Ectodermal cell (in vitro differentiated cells): ENCODE measurements around the gene SC5D.

ENCODE experiments used
- H3K27ac ChIP-seq: 2 replicates; pipeline ENCODE4 v1.7.0; 2013; ENCODE audit warnings: mild to moderate bottlenecking, low read depth, low read length; ENCODE audit not compliant: insufficient read depth, poor library complexity, severe bottlenecking
- H3K27me3 ChIP-seq: 2 replicates; pipeline ENCODE4 v1.7.0; 2013; ENCODE audit warnings: mild to moderate bottlenecking, low read length; ENCODE audit not compliant: insufficient read depth, control insufficient read depth, poor library complexity, severe bottlenecking
- H3K36me3 ChIP-seq: one replicate; pipeline ENCODE4 v1.7.0; 2013; ENCODE audit warnings: low read length; ENCODE audit not compliant: control insufficient read depth, insufficient read depth
- H3K4me1 ChIP-seq: one replicate; pipeline ENCODE4 v1.7.0; 2013; ENCODE audit warnings: low read length; ENCODE audit not compliant: control insufficient read depth, insufficient read depth
- H3K4me3 ChIP-seq: 2 replicates; pipeline ENCODE4 v1.7.0; 2013; ENCODE audit warnings: low read depth, low read length, control low read depth; ENCODE audit not compliant: insufficient read depth
- H3K9me3 ChIP-seq: 2 replicates; pipeline ENCODE4 v1.7.0; 2013; ENCODE audit warnings: mild to moderate bottlenecking, low read length, moderate library complexity; ENCODE audit not compliant: control insufficient read depth
- WGBS, 2 experiments: methylation state at CpG; one replicate each; pipeline ENCODE4 v1.1.7; 2013; ENCODE audit warnings: missing lambda C conversion rate in 2 of 2; 5-methylcytosine and 5-hydroxymethylcytosine counted together

Gene SC5D

DNA sequence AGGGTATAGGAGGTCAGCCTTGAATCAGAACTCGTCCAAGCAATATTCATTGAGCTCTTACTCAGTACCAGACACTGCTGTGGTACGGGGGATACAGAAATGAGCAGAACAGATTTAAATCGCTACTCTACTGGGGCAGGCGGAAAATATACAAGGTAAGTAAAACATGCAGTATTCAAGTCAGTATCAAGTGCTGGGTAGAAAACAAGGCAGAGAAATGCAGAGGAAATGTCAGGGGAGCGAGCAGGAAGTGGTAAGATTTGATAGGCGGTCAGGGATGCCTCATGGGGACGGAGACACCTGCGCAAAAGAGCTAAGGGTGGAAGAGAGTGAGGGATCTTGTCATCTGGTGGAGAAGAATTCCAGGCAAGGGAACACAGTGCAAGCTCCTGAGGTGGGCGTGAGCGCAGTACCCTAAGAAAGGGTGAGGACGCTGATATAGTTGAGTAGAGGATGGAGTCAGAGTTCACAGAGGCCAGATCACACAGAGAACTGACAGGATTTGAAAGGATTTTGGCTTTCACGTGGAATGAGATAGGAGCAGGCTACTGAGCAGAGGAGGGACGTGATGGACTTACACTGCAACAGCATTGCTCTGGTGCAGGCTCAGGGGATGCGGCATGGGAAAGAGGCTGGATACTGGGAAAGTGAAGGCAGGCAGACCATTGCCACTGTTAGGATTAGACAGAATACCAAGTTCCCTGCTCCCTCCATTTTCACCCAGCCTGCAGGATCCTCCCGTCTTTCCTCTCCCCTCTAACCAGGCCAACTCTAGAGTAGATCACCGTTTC is 35.8 kb downstream of the SC5D start:
- no peaks in the 10 kb centered on the region for H3K9me3 ChIP-seq
- no peaks in the 10 kb centered on the region for H3K27me3 ChIP-seq
- no peaks in the 10 kb centered on the region for H3K4me1 ChIP-seq
- WGBS, 2 experiments: 91% methylated on average over 16 of the region's 16 CpGs
- H3K36me3 ChIP-seq: no peaks in the 10 kb centered on the region
- no peak overlapping the region for H3K4me3 ChIP-seq
- H3K27ac ChIP-seq: no peak overlapping the region

DNA sequence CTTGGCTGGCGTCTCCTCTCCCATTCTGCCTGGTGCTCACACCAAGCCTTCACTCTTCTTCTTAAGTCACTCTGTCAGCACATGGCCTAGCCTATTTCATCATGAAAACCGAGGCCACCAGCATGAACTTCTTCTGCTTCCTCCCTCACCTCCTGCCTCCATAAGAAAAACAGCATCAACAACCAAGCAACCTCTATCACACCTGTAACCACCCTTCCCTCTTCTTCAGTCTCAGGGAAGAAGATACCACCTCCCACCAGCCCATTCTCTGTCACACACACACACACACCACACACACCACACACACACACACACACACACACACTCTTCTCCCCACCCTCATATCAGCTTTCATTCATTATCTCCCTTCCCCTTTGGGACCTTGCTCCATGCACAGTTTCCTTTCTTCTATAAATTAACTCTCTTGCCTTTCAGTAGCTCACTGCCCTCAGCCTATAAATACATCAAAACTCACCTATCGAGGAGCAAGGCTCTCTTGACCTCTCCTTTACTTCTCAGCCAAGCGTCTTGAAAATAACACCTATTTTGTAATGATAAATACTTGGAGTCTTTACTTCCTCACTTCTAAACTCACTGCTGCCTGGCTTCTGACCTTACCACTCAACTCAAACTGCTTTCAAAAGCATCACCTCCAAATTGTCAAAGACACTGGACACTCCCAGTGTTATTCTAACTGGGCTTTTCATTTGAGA is 36.6 kb downstream of the SC5D start:
- Histone ChIP-seq H3K27me3 (no peaks in the 10 kb centered on the region), H3K4me3 (no peak overlapping the region), H3K9me3 (no peaks in the 10 kb centered on the region), H3K27ac (no peak overlapping the region), H3K4me1 (no peaks in the 10 kb centered on the region), H3K36me3 (no peaks in the 10 kb centered on the region)
- 74 to 92% methylated on average over 4 of the region's 4 CpGs for WGBS, 2 experiments

DNA sequence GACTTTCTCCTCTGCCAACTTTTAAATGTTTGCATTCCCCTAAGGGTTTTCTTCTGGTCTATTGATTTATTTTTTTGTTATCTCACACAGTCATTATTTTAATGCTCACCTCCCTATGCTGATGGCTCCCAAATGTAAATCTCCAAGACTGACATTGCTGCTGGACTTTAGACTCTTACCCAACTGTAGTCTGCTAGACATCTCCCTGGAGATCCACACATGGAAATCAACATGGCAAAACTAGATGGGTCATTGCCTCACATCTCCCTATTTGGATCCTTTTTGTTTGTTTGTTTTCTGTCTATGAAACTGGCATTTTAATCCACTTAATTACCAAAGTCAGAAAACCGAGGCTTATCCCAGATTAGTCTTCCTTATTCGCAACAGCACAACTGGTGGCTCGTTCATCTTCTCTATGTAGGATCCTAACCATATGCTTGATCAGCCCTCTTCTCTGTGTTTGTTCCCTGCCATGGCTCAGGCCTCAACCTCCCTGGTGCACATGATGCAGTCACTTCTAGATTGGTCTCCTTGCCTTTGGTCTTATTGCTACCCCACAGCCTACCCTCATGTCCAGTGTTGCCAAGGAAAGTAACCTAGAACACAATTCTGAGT is 37.3 kb downstream of the SC5D start:
- Histone ChIP-seq H3K4me3 (no peak overlapping the region), H3K36me3 (no peaks in the 10 kb centered on the region), H3K9me3 (no peaks in the 10 kb centered on the region), H3K4me1 (no peaks in the 10 kb centered on the region), H3K27ac (no peak overlapping the region), H3K27me3 (no peaks in the 10 kb centered on the region)
- 88 to 92% methylated on average over 3 of the region's 3 CpGs for WGBS, 2 experiments

DNA sequence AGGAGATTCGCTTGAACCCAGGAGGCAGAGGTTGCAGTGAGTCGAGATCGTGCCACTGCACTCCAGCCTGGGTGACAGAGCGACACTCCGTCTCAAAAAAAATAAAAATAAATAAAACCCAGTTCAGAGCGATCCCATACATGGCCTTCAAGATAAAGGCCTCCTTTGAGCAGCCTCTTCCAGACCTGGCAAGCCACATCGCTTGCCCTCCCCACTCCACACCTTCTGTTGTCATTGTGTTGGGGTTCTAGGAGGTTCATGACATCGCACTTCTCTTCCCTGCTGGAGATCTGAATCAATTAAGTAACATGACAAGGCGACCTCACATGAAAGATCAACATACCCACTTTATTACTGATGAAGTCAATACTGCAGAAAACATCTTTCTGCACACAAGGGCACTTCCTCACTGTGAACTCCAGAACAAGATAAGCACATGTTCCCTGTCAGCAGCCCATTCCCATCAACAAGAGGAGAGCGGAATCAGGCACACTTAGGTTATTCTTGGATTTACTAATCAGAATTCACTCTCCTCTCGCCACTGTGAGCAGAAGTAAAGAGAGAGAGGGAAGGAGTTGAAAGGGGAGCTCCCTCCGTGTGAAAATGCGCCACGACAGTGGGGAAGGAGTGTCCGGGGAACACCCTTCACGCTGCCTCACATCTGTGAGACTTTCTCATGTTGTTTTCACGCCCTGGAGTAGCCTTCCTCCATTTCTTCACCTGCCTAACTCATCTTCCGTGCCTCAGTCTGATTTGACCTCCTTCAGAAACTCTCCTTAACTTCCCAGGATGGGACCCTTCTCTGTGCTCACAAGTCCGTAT is 38.3 kb downstream of the SC5D start:
- no peak overlapping the region for H3K27ac ChIP-seq
- no peaks in the 10 kb centered on the region for H3K4me1 ChIP-seq
- H3K4me3 ChIP-seq: no peak overlapping the region
- no peaks in the 10 kb centered on the region for H3K36me3 ChIP-seq
- H3K9me3 ChIP-seq: no peaks in the 10 kb centered on the region
- 91 to 92% methylated on average over 19 of the region's 19 CpGs for WGBS, 2 experiments
- no peaks in the 10 kb centered on the region for H3K27me3 ChIP-seq

DNA sequence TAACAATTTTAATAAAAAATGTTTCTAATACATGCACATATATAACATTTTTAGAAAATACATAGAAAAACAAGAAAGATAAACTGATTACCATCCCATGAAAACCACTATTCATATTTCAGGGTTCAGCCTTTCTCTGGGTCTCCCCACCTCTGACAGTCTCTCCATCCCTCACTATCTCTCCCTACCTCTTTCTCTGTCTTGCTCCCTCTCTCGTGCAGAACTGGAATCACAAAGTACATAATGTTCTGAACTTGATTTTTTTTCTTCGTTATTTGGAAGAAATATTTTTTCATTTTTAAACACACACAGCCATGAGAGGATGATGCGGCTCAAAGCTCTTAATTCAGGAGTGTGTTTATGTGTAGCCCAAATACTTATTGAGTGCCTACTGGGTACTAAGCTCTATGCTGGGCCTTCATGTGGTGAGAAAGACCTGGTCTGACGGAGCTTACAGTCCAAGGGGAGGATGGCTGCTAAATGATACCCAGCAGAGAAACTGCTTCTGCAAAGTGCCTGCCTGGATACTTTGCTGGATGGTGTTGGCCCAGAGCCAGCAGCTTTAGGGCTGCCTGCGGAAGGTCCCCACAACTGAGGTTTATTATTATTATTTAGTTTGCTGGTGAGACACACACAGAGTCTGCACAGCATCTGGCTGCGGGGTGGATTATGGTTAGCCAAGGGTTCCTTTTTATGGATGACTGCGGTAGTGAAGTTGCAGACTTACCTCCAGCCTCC is 42.6 kb downstream of the SC5D start:
- Histone ChIP-seq H3K4me1 (no peaks in the 10 kb centered on the region), H3K27ac (no peak overlapping the region), H3K9me3 (no peaks in the 10 kb centered on the region), H3K36me3 (no peaks in the 10 kb centered on the region), H3K27me3 (no peaks in the 10 kb centered on the region), H3K4me3 (no peak overlapping the region)
- 88 to 95% methylated on average over 6 to 7 of the region's 7 CpGs for WGBS, 2 experiments

DNA sequence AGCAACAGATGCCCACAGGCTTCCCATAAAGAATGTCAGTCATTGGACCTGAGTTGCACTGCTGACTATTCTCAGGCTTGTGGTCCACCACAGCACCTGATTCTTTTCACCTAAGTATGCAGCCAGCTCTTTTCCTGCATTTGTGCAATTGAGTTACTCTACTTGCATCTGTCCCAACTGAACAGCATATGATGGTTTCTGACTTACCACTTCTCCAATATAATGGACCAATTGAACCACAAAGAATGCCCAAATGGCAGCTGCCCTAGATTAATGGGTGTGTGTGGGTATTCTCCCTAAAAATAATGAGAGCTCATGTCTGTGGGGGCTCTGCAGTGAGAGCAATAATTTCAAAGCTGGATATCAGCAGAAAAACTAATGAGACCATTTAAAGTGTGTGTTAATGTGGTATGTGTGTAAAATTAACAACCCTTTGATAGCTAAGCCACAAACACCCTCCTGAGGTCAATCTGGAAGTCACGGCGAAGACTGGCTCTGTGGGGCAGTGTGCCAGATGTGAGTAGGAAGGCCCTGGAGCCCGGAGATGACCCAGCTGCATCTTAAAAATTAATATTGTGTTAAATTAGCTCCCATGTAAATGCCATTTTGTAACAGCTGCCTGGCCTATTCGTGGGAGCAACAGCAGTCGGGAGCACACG is 43.8 kb downstream of the SC5D start:
- no peaks in the 10 kb centered on the region for H3K9me3 ChIP-seq
- H3K36me3 ChIP-seq: no peaks in the 10 kb centered on the region
- WGBS, 2 experiments: 96 to 97% methylated on average over 6 of the region's 6 CpGs
- H3K27ac ChIP-seq: no peak overlapping the region
- H3K4me1 ChIP-seq: no peaks in the 10 kb centered on the region
- no peaks in the 10 kb centered on the region for H3K27me3 ChIP-seq
- no peak overlapping the region for H3K4me3 ChIP-seq

DNA sequence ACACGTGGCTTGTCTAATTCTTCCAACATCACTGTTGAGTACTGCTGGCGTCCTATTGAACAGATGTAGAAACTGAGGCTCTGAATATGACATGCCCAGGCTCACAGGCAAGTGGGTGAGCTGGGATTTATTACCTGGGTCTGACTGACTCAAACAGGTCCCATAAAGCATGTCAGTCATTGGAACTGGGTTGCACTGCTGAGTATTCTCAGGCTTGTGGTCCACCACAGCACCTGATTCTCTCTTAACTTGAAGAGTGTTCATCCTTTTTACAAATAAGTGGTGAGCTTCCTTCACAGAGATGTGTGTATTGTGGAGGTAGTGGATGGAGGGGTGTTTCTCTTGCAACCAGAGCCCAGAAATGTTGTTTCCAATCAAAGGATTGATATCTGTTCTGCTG is 44.5 kb downstream of the SC5D start:
- no peaks in the 10 kb centered on the region for H3K27me3 ChIP-seq
- no peaks in the 10 kb centered on the region for H3K4me1 ChIP-seq

DNA sequence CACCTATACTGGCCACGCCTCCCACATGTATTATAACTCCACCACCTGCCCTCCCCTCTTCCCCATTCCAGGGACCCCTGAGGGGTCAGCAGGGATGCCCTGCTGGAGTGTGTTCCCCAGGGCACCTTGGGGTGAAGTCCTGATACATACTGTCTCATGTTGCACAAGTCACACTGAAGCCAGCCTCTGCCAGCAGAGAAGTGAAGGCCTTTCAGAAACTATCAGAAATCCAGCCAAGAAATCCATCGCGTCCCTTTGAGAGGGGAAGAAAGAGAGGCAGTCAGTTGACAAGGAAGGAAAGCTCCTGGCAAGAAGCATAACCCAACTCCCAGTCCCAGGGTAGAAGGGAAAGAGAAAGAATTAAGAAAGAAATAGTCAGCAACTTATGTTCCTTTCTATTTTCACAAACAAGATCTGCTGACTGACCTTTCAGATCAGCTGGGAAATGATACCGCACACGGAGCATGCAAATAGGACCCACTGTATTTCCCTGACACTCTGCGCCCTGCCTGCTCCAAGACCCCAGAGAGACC is 45.2 kb downstream of the SC5D start:
- H3K9me3 ChIP-seq: no peaks in the 10 kb centered on the region
- no peaks in the 10 kb centered on the region for H3K4me1 ChIP-seq
- no peak overlapping the region for H3K4me3 ChIP-seq
- WGBS, 2 experiments: 83 to 92% methylated on average over 6 of the region's 6 CpGs
- no peaks in the 10 kb centered on the region for H3K27me3 ChIP-seq
- H3K36me3 ChIP-seq: no peaks in the 10 kb centered on the region
- H3K27ac ChIP-seq: no peak overlapping the region

More for the DNA sequence above, 44.5 kb downstream of the SC5D start:
- no peak overlapping the region for H3K27ac ChIP-seq
- 95 to 100% methylated on average over 2 of the region's 2 CpGs for WGBS, 2 experiments
- H3K9me3 ChIP-seq: no peaks in the 10 kb centered on the region
- H3K36me3 ChIP-seq: no peaks in the 10 kb centered on the region
- H3K4me3 ChIP-seq: no peak overlapping the region

DNA sequence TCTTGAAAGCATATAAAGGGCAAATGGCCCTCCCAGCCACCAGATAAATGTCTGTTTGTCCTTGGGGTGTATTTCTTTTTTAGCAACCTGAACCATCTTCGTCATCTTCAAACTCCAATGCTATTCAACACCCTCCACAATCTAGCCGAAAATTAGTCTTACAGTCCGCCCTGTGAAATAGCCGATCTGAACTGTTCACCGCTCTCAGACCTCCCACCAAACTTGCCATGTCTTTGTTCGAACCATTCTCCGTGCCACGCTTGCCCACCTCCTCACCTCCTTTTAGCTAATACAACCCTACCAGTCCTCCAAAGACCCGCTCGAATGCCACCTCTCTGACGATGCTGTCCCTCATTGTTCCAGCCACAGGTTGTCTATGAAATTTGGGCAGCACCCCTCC is 46.0 kb downstream of the SC5D start:
- Histone ChIP-seq H3K4me1 (no peaks in the 10 kb centered on the region), H3K9me3 (no peaks in the 10 kb centered on the region), H3K4me3 (no peak overlapping the region), H3K36me3 (no peaks in the 10 kb centered on the region), H3K27me3 (no peaks in the 10 kb centered on the region), H3K27ac (no peak overlapping the region)
- WGBS, 2 experiments: 95 to 96% methylated on average over 11 of the region's 11 CpGs
